Subcutaneous abdominal adipose tissue (tissue), 5 donors: Measurements from ENCODE around the gene WDR18.

Experiments
- H3K27ac ChIP-seq: one replicate; pipeline ENCODE4 v1.7.0; 2013; ENCODE audit warnings: low read depth, mild to moderate bottlenecking, inconsistent platforms, low read length, moderate library complexity
- H3K27me3 ChIP-seq, 5 donors: one replicate each; pipeline ENCODE4 v1.7.0; 2013; ENCODE audit warnings: low read length in 5 of 5, inconsistent platforms in 1 of 5; ENCODE audit not compliant: control insufficient read depth in 5 of 5, insufficient read depth in 4 of 5
- H3K36me3 ChIP-seq, 5 donors: one replicate each; pipeline ENCODE4 v1.7.0; 2013; ENCODE audit warnings: low read length in 5 of 5; ENCODE audit not compliant: control insufficient read depth in 5 of 5, insufficient read depth in 5 of 5
- H3K4me1 ChIP-seq, 5 donors: one replicate each; pipeline ENCODE4 v1.7.0; 2013; ENCODE audit warnings: low read length in 5 of 5, mild to moderate bottlenecking in 3 of 5, moderate library complexity in 1 of 5; ENCODE audit not compliant: control insufficient read depth in 5 of 5, insufficient read depth in 5 of 5
- H3K4me3 ChIP-seq, 5 donors: one replicate each; pipeline ENCODE4 v1.7.0; 2013; ENCODE audit warnings: low read length in 5 of 5, low read depth in 1 of 5
- H3K9ac ChIP-seq, 5 donors: one replicate each; pipeline ENCODE4 v1.7.0; 2013; ENCODE audit warnings: low read length in 5 of 5, mild to moderate bottlenecking in 4 of 5, moderate library complexity in 3 of 5
- H3K9me3 ChIP-seq, 5 donors: one replicate each; pipeline ENCODE4 v1.7.0; 2013; ENCODE audit warnings: low read length in 5 of 5; ENCODE audit not compliant: control insufficient read depth in 5 of 5
- donor health status: healthy.
- donor health status: healthy.
- donor health status: healthy.
- donor health status: healthy.
- donor health status: healthy.

WDR18 gene

DNA sequence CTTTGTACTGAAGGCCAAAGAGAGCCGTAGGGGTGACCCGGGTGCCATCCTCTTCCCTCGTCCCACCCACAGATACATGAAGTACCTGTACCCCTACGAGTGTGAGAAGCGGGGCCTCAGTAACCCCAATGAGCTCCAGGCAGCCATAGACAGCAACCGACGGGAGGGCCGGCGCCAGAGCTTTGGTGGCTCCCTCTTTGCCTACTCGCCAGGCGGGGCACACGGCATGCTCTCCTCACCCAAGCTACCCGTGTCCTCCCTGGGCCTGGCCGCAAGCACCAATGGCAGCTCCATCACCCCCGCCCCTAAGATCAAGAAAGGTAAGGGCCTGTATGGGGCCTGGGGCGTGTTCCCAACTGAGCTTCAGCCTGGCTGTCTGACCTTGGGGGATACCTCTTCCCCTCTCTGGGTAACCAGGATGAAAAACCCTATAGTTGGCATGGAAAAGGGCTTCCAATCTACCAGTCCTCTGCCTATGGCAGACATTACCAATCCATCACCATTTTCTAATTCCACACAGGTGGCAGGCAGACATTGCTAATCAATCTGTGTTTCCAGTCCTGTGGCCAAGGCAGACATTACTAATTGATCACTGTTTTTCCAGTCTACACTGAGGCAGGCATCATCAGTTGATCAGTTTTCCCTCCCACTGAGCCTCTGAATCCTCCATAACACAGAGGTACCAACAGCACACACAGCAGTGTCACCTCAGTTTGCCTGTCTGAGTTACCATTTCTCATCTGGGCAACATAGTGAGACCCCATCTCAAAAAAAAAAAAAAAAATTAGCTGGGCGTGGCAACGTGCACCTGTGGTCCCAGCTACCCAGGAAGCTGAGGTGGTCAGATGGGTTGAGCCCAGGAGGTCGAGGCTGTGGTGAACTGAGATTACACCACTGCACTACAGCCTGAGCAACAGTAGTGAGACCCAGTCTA lies 19.1 kb upstream of the WDR18 start:
- Histone ChIP-seq H3K4me1 (no peaks in the 10 kb centered on the region), H3K27ac (no peak overlapping the region), H3K4me3 (no peak overlapping the region), H3K36me3 (peaks cover 0 to 72% (median 50%) of the 10 kb centered on the region in 5 donors), H3K27me3 (no peaks in the 10 kb centered on the region), H3K9me3 (peaks cover 0 to 4% (median 0%) of the 10 kb centered on the region in 5 donors), H3K9ac (no peak overlapping the region)

GRCh38 chr19:966485-967088 lies 17.6 kb upstream of the WDR18 start:
- Histone ChIP-seq H3K27me3 (no peaks in the 10 kb centered on the region), H3K4me1 (no peaks in the 10 kb centered on the region), H3K9me3 (peaks cover 0 to 11% (median 7%) of the 10 kb centered on the region in 5 donors), H3K4me3 (no peak overlapping the region), H3K27ac (no peak overlapping the region), H3K36me3 (peaks cover 0 to 76% (median 56%) of the 10 kb centered on the region in 5 donors), H3K9ac (no peak overlapping the region)

- Histone ChIP-seq H3K27me3 (no peaks in the 10 kb centered on the region), H3K9me3 (peaks cover 0 to 11% (median 7%) of the 10 kb centered on the region in 5 donors), H3K4me1 (no peaks in the 10 kb centered on the region), H3K4me3 (peak overlapping the region in 2 of 5 donors; percentile 5 to 28), H3K36me3 (peaks cover 0 to 59% (median 41%) of the 10 kb centered on the region in 5 donors), H3K9ac (no peak overlapping the region), H3K27ac (no peak overlapping the region)
Observed at GRCh38 chr19:970695-971094, 13.4 kb upstream of the WDR18 start.

DNA sequence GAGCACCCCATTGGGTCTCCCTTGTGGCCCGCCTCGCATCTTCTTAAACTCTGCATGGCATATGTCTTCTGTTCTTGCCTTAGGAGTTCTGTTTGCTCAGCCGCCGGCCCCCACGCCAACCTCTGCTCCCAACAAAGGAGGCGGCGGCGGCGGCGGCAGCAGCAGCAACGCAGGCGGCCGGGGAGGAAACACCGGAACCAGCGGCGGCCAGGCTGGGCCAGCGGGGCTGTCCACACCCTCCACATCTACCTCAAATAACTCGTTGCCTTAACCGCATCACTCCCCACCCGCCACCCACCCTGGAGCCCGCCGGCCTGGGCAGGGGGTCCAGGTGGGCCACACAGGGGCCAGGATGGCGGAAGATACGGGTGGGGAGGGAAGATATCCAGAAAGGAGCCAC lies 12.3 kb upstream of the WDR18 start:
- peaks cover 0 to 8% (median 6%) of the 10 kb centered on the region in 5 donors for H3K9me3 ChIP-seq
- no peaks in the 10 kb centered on the region for H3K27me3 ChIP-seq
- no peak overlapping the region for H3K4me3 ChIP-seq
- peaks cover 0 to 50% (median 36%) of the 10 kb centered on the region in 5 donors for H3K36me3 ChIP-seq
- no peak overlapping the region for H3K27ac ChIP-seq
- H3K9ac ChIP-seq, result no peak overlapping the region
- no peaks in the 10 kb centered on the region for H3K4me1 ChIP-seq

GRCh38 chr19:972281-972680 lies 11.9 kb upstream of the WDR18 start:
- no peak overlapping the region for H3K27ac ChIP-seq
- H3K27me3 ChIP-seq, result no peaks in the 10 kb centered on the region
- H3K9me3 ChIP-seq, result peaks cover 0 to 8% (median 6%) of the 10 kb centered on the region in 5 donors
- no peak overlapping the region for H3K9ac ChIP-seq
- H3K36me3 ChIP-seq, result peaks cover 0 to 45% (median 31%) of the 10 kb centered on the region in 5 donors
- no peak overlapping the region for H3K4me3 ChIP-seq
- H3K4me1 ChIP-seq, result no peaks in the 10 kb centered on the region

- H3K27ac ChIP-seq, result no peak overlapping the region
- no peaks in the 10 kb centered on the region for H3K27me3 ChIP-seq
- peaks cover 0 to 34% (median 20%) of the 10 kb centered on the region in 5 donors for H3K36me3 ChIP-seq
- H3K9me3 ChIP-seq, result peaks cover 0 to 8% (median 6%) of the 10 kb centered on the region in 5 donors
- H3K9ac ChIP-seq, result no peak overlapping the region
- H3K4me1 ChIP-seq, result no peaks in the 10 kb centered on the region
- no peak overlapping the region for H3K4me3 ChIP-seq
Observed at GRCh38 chr19:973726-974563, 10.2 kb upstream of the WDR18 start.

GRCh38 chr19:974564-975257 lies 9.4 kb upstream of the WDR18 start:
- H3K4me3 ChIP-seq, result no peak overlapping the region
- no peak overlapping the region for H3K9ac ChIP-seq
- H3K4me1 ChIP-seq, result no peaks in the 10 kb centered on the region
- peaks cover 0 to 3% (median 0%) of the 10 kb centered on the region in 5 donors for H3K27me3 ChIP-seq
- H3K9me3 ChIP-seq, result peaks cover 0 to 8% (median 6%) of the 10 kb centered on the region in 5 donors
- peaks cover 0 to 30% (median 17%) of the 10 kb centered on the region in 5 donors for H3K36me3 ChIP-seq
- H3K27ac ChIP-seq, result no peak overlapping the region

DNA sequence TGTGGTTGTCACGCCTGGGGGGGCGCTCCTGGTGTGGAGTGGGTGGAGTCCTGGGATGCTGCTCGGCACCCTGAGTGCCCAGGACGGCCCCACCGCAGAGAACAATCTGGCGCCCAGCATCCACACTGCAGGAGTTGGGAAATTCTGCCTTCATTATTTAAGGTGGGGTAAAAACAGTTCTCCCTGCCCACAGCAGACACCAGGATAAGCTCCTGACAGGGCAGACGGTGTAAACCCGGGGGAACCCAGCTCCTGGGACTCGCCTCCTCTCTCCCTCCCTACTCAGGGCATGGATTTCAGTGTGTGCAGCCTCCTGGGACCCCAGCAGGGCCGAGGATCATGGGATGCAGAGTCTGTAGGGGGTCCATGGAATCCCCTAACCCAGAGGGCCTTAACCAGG lies 7.7 kb upstream of the WDR18 start:
- no peaks in the 10 kb centered on the region for H3K9me3 ChIP-seq
- no peak overlapping the region for H3K4me3 ChIP-seq
- H3K36me3 ChIP-seq, result peaks cover 0 to 13% (median 4%) of the 10 kb centered on the region in 5 donors
- H3K27ac ChIP-seq, result no peak overlapping the region
- peaks cover 0 to 9% (median 8%) of the 10 kb centered on the region in 5 donors for H3K4me1 ChIP-seq
- H3K9ac ChIP-seq, result no peak overlapping the region
- H3K27me3 ChIP-seq, result peaks cover 0 to 3% (median 0%) of the 10 kb centered on the region in 5 donors

GRCh38 chr19:977058-977464 lies 7.1 kb upstream of the WDR18 start:
- Histone ChIP-seq H3K4me1 (peaks cover 0 to 9% (median 8%) of the 10 kb centered on the region in 5 donors), H3K4me3 (no peak overlapping the region), H3K9me3 (no peaks in the 10 kb centered on the region), H3K9ac (no peak overlapping the region), H3K27ac (no peak overlapping the region), H3K27me3 (peaks cover 0 to 3% (median 0%) of the 10 kb centered on the region in 5 donors), H3K36me3 (peaks cover 0 to 8% (median 0%) of the 10 kb centered on the region in 5 donors)
